Vagina (tissue), 2 donors: ENCODE measurements around the gene KLK13.

Experiments used
- POLR2AphosphoS5 ChIP-seq, 2 donors: sonication (generic); formaldehyde crosslinking; IDR thresholded peaks; one replicate each; pipeline ENCODE4 v1.9.0; 2017; ENCODE audit warnings: antibody characterized with exemption in 2 of 2, mild to moderate bottlenecking in 2 of 2, low read depth in 1 of 2; ENCODE audit not compliant: insufficient read depth in 1 of 2
- TF ChIP-seq, protein P1 (sequence below), 3 experiments: fragments of 450-650 bp in 2 of 3; fragments of 200-600 bp in 1 of 3; sonication (generic) in 1 of 3; IDR thresholded peaks; one replicate each; pipeline ENCODE4 v1.5.1; 2017 to 2019; ENCODE audit warnings: antibody characterized with exemption in 3 of 3, mild to moderate bottlenecking in 2 of 3, moderate library complexity in 2 of 3

DNA sequence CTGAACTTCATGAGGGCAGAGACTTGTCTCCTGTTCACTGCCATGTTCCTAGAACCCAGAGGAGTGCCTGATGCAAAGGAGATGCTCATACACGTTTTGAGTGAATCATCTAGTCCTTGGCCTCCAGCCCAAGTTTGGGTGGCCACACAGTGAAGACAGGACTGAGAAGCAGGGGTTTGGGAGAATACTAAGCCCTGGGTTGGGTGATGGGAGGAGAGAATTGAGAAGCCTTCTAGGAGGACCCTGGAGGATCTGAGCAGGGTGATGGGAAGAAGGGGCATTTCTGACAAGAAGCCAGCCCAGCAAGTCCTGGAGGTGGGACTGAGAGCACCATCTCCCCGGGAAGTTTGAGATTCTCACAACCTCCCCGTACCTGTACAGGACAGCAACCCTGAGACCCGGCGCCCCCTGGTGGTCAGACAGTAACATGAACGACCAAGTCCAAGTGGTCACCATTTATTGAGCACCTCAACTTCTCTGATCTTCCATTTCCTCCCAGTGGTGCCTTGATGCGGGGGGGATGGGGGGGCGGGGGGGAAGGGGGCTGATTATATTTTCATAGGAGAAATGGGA, 32.4 kb upstream of the KLK13 start:
- TF ChIP-seq, protein P1, sequence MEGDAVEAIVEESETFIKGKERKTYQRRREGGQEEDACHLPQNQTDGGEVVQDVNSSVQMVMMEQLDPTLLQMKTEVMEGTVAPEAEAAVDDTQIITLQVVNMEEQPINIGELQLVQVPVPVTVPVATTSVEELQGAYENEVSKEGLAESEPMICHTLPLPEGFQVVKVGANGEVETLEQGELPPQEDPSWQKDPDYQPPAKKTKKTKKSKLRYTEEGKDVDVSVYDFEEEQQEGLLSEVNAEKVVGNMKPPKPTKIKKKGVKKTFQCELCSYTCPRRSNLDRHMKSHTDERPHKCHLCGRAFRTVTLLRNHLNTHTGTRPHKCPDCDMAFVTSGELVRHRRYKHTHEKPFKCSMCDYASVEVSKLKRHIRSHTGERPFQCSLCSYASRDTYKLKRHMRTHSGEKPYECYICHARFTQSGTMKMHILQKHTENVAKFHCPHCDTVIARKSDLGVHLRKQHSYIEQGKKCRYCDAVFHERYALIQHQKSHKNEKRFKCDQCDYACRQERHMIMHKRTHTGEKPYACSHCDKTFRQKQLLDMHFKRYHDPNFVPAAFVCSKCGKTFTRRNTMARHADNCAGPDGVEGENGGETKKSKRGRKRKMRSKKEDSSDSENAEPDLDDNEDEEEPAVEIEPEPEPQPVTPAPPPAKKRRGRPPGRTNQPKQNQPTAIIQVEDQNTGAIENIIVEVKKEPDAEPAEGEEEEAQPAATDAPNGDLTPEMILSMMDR (IDR thresholded peaks at IDR 0.05) = peak; percentile 2 to 32 (median 29)
- TF ChIP-seq POLR2AphosphoS5 (IDR thresholded peaks at IDR 0.05; ENCODE audit: insufficient read depth in 1 of 2, low read depth in 1 of 2) = no peak
